ENCODE results near the gene CEACAM16.
A peak's percentile ranks its signal among the peaks of the same experiment; 100 is the strongest.
"Not testable (repeated sequence)": the region's sequence is repeated elsewhere in the genome, so short reads cannot be mapped to it uniquely, and the experiment has no call there.

CEACAM16 gene

DNA sequence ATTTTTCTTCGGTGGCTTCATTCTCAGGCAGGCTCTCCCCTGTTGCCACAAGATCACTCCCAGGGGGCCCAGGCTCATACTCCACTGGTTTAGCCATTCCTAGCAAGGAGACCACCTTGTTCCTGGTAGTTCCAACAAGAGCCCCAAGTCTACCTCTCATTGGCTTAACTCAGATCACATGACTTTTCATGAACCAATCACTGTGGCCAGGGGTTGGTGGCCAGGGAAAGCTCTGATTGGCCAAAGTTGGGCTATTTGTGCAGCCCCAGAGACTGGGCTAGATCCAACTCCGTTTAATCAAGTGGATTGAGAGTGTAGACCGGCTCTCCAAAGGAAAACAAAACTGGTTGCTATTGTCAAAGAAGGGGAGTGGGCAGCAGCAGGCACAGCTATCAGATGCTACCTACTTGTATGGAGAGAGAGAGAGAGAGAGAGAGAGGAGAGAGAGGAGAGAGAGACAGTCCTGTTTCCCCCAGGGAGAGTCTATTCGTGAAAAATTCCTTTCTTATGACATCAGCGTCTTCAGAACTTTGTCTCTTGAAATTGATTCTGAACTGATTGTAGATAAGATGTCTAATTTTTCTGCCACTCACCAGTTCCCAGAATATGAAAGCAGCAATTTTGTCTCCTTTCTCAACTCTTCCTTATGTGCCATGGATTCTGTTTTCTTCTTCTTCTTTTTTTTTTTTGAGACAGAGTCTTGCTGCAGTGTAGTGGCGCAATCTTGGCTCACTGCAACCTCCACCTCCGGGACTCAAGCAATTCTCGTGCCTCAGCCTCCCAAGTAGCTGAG is 21.7 kb upstream of the CEACAM16 start:
- no peak for DNase-seq (ENCODE audit: low spot score)

DNA sequence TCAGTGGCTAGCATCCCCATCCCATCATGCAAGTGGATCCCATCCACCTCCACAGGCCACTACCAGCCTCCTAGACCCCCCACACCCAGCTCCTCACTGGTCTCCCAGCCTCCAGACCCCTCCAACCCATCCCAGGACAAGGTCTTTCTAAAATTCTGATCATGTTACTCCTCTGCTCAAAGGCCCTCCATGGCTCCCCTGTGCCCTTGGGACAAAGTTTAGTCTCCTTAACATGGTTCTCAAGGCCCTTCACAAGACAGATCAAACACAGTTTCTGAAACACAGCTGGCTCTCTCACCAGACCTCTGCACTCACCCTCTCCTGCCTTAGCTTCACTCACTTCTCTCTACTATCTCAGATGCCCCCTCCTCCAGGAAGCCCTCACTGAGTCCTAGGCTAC is 18.4 kb upstream of the CEACAM16 start:
- DNase-seq (ENCODE audit: low spot score): no peak

DNA sequence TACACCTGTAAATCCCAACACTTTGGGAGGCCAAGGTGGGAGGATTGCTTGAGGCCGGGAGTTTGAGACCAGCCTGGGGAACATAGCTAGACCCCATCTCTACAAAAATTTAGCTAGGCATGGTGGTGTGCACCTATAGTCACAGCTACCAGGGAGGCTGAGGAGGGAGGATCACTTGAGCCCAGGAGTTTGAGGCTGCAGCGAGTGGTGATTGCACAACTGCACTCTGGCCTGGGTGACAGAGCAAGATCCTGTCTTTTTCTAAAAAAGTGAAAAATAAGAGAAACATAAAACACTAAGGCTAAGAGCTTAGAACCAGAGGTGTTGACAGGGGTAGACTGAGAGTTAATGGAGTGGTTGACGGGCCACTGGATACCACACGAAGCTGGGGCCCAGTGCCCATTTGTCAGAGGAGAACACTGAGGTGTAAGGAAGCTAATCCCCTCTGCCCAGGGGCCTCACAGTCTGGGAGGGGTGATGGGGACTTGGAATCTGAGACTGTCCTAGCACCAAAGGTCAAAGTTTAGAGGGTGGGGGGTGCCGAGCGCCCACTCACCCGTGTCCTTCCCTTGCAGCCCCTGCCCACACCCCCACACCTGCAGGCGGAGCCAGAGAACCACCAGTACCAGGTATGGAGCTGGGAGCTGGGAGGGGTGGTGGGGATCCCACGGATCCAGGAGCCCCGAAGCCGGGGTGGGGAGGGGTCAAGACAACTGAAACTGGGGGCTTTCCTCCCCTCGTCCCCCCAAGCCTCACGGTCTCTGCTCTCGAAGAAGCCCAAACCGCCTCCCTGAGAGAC is 16.8 kb upstream of the CEACAM16 start:
- no peak for DNase-seq (ENCODE audit: low spot score)

DNA sequence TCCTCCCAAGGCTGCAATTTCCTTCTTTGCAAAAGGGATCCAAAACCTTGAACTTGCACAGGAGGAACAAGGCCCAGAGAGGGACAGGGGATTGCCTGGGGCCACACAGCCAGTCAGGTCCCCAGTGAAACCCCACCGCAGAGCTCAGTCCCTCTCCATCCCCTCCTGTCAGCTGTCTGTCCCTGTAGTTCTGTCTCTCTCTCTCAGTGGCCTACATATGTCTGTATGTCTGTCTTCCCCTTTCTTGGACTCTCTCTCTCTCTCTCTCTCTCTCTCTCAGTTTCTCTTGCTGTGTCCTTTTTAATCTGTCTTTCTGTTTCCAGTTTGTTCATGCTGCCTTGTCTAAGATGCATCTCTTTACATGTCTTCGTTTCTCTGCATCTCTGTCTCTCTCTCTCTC is 16.1 kb upstream of the CEACAM16 start:
- DNase-seq (ENCODE audit: low spot score): no peak

DNA sequence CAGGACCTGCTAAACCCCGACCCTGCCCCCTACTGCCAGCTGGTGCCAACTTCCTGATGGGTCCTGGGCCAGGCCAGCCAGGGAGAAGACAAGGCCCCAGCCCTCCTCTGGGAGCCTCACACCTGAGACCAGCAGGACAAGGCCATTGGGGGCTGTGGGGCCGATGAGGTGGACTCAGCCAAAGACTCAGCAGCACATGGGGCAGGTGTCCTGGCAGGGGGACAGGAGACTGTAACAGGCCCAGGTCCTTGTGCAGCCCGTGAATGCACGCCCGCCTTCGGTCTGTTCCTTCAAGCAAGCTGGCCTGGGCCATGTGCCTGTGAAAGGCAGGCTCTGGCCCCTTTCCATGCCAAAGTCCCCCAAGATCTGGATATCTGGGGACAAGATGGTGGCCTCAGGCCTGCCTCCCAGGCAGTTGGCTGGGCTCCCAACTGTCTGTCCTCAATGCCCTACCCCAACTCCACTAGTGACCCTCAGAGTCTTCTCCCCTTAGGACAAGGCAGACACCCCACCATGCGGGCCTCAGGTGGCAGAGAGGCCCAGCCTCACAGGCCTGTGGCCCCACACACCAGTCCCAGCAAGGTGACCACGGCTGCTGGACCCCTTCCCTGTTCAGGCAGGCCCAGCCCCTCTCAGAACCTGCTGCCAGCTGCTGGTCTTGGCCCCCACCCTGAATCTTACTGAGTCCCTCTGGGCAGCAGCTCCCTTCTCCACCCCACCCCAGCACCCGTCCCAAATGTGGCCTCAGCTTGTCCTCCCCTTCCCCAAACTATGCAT is 15.3 kb upstream of the CEACAM16 start:
- no peak for DNase-seq (ENCODE audit: low spot score)

DNA sequence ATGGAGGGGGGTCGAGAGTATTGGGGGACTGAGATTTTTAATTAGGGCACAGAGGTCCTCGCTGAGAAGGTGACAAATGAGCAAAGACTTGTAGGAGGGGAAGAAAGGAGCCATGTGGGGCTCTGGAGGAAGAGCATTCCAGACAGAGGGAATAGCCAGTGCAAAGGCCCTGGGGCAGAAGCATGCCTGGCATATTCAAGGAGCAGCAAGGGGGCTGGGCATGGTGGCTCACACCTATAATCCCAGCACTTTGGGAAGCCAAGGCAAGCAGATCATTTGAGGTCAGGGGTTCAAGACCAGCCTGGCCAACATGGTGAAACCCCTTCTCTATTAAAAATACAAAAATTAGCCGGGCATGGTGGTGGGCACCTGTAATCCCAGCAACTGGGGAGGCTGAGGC is 14.6 kb upstream of the CEACAM16 start:
- DNase-seq (ENCODE audit: low spot score): not testable (repeated sequence)

DNA sequence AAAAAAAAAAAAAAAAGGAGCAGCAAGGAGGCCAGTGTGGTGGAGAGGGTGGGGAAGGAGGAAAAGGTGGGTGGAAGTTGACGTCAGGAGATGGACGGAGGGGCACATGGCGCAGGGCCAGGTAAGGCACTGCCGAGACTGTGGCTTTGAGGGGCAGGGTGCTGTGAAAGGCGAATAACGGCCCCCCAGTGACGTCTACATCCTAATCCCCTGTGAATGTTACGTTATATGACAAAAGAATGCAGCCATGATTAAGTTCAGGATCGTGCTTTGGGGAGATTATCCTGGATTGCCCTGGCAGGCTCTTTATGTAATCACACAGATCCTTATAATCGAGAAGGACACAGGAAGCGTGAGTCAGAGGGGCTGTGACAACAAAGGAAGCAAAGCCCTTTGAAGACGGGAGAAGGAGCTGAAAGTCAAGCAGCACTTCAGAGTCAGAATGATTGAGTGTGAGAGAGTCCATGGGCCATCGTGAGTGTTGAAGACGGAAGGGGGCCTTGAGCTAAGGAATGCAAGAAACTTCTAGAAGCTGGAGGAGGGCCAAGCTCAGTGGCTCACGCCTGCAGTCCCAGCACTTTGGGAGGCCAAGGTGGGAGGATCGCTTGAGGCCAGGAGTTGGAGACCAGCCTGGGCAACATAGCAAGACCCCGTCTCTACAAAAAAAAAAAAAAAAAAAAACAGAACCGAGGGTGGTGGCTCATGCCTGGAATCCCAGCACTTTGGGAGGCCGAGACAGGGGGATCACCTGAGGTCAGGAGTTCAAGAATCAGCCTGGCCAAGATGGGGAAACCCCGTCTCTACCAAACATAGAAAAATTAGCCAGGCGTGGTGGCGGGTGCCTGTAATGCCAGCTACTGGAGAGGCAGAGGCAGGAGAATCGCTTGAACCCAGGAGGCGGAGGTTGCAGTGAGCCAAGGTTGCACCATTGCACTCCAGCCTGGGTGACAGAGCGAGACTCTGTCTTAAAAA is 13.8 kb upstream of the CEACAM16 start:
- DNase-seq (ENCODE audit: low spot score): no peak

DNA sequence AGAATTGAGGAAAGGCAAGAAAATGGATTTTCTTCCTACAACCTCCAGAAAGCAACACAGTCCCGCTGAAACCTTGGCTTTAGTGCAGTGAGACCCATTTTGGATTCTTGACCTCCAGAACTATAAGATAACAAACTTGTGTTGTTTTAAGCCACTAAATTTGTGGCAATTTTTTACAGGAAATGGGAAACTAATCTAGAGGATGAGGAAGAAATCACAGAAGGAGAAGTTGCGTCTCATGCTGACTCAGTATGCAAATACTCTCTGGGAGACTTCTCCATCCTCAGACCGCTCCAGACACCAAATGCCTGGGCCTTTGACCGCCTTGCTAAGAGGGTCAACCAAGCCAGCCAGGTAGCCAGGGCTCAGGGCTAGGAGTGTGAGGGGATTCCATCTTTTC is 13.1 kb upstream of the CEACAM16 start:
- no peak for DNase-seq (ENCODE audit: low spot score)

DNA sequence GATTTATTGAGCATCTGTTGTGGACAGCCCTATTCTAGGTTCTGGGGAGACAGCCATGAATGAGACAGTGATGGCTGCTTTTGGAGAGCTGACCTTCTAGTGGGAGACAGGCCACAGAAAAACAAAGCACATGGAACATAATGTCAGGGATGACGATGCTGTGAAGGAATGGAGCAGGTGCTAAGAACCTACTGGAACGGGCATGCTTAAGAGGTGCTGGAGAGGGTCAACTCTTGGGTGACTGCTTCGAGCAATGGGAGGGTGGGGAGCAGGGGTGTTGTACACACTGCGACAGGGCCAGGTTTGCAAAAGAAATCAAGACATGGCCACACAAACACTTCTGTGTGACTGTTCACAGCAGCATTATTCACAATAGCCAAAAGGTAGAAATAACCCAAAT is 12.1 kb upstream of the CEACAM16 start:
- no peak for DNase-seq (ENCODE audit: low spot score)

DNA sequence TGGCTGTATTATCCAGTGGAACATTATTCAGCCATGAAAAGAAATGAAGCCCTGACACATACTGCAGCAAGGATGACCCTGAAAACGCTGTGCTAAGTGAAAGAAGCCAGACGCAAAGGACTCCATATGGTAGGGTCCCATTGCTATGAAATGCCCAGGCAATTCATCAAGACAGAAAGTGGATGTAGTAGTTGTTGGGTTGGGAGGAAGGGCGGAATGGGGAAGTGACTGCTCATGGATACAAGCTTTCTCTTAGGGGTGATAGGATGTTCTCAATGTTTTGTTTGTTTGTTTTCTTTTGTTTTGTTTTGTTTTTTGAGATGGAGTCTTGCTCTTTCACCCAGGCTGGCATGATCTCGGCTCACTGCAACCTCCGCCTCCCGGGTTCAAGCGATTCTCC is 11.1 kb upstream of the CEACAM16 start:
- DNase-seq (ENCODE audit: low spot score): no peak

DNA sequence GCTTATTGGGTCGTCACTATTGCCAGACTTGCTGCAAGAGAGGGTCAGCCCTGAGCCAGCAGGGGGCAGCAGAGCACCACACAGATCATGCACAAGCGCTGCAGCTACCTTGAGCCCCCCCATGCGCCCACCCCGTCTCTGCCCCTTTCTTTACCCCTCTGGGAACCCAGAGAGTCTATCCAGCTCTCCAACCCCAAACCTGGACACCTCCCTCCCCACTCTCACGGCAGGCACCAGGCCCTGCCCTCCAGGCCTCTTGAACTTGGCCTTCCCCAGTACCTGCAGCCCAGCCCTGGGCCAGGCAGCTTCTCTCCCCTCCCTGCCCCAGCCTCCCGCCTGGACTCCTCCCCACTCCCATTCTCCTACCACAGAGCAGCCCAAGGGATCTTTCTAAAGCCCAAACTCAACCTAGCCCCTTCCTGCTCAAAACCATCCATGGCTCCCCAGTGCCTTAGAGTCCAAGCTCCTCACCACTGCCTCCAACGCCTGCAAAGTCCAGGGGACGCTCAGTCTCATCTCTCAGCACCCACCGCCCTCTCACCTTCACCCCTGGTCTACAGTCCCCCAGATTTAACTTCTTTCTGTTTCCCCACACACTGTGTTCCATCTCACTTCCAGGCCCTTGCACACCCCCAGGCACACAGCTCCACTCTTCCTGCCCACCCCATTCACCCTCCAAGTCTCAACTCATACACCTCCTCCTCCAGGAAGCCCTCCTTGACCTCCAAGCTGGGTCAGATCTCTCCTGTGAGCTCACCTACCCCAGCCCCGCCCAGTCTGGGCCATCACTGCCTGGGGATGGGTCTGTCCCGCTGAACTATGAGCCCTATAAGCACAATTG is 9.4 kb upstream of the CEACAM16 start:
- peak; percentile 75 for DNase-seq (ENCODE audit: low spot score)

DNA sequence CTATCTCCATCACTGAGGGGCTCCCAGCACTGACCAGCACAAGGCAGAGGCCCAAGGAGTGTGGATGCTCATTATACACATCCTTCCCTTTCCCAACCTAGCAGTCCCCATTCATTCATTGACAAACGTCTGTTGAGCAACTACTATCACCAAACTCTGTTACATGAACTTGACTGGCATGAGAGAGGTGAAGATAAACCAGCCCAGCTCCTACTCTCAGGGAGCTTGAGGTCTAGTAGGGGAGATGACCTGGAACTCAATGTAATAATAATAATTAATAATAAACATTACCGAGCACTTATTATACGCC is 8.9 kb upstream of the CEACAM16 start:
- DNase-seq (ENCODE audit: low spot score): no peak

DNA sequence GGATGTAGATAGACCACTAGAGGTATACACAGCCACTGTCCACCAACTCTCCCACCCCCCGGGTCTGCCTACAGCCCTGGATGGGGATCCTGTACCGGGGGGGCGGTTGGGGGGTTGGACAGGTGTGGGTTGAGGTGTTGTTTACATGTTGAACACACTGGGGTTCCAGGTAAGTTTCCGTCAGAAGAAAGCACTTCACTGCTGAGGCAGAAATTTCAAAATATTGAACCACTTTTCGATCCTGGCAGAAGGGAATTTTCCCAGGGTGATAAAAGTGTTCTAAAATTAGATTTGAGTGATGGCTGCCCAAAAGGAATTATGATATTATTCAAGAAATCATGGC is 6.6 kb upstream of the CEACAM16 start:
- DNase-seq (ENCODE audit: low spot score): no peak

DNA sequence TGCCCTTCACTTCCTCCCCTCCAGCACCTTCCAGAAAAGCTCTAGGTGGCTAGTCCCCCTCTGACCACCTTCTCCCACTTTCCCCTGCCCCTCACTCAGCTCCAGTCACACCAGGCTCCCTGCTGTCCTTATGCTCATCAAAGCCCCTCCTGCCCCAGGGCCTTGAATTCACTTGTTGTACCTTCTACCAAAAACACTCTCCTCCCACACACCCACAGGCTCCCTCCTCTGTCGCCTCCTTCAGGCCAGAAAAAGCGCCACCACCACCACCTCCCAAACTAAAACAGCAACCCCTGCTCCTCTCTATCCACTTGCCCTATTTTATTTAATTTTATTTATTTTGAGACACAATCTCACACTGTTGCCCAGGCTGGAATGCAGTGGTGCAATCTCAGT is 4.8 kb upstream of the CEACAM16 start:
- peak; percentile 32 for DNase-seq (ENCODE audit: low spot score)

DNA sequence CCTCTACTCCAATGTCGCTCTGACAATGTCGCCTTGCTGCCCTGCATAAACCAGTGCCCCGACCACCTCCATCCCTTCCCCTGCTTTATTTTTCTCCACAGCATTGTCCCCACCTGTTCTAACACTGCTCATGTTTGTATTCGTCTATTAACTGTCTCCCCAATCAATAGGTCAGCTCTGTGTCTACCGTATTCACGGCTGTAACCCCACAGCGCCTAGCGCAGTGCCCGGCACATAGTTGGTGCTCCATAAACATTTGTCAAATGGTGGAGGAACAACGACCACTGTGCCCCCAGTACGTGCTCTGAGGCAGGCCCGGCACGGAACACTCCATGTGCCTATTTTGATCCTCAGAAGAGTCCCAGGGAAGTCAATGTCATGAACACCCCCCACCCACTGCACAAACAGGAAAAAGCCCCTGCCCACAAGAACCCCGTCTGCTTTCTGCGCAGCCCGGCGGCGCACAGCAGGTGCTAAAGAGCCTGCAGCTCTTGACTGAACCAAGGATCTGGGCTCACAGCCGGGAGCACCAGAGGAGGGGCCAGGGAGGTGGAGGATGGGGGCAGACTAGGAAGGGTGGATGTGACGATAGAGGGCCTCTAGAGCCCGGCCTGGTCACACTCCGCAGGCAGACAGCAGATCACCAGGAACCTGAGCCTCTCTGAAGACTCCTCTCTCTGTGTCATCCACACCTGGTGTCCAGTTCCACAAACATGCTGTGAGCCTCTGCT is 1.8 kb upstream of the CEACAM16 start:
- DNase-seq (ENCODE audit: low spot score): no peak

DNA sequence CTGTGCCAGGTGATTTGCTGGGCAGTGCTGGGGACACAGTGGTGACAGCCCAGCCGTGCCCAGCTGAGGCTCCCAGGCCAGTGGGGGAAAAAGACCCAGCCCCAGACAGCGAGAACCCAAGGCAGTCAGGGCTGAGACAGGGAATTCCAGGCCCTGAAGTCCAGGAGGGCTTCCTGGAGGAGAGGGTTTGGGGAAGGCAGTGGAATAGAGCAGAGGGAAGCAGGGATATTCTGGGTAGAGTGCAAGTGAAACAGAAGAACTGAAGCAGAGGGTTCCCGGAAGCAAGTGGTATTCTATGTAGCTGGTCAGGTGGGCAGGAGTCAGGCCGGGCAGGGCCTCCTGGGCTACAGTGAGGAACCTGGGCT is 1.3 kb upstream of the CEACAM16 start:
- DNase-seq (ENCODE audit: low spot score): no peak

DNA sequence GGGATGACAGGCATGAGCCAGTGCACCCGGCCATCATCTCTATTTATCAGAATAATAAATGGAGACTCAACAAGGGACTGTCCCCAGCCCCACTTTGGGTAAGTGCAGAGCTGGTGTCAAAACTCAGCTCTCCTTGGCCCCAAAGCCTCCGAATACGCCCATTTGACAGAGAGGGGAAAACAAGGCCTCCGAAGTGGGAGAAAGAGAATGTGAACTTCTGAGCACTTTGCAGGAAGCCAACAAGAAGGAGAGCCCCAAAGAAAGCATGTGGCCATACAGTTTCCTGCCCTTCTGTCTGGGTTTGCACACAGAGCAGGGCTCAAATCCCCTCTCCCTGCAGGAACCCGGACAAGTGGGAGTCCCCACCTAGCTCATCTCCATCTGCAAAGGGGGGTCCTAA is 1.6 kb downstream of the CEACAM16 start:
- no peak for DNase-seq (ENCODE audit: low spot score)

DNA sequence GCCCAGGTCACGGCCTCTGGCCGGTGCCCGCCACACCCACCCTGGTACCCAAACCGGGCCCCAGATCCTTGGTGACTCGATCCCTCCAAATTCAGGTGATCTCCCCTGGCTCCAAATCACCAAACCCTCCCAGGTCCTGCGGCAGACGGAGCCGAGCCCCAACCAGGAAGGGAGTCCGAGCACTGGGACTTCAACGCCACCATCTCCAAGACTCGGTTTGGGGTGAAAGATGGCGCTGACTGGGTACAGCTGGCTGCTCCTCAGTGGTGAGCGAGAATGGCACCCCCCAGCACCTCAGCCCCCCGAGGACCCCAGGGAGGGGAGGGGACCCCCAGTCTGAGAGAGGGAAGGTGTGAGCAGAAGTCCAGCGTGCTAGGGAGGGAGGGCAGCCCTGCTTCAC is 2.3 kb downstream of the CEACAM16 start:
- no peak for DNase-seq (ENCODE audit: low spot score)

DNA sequence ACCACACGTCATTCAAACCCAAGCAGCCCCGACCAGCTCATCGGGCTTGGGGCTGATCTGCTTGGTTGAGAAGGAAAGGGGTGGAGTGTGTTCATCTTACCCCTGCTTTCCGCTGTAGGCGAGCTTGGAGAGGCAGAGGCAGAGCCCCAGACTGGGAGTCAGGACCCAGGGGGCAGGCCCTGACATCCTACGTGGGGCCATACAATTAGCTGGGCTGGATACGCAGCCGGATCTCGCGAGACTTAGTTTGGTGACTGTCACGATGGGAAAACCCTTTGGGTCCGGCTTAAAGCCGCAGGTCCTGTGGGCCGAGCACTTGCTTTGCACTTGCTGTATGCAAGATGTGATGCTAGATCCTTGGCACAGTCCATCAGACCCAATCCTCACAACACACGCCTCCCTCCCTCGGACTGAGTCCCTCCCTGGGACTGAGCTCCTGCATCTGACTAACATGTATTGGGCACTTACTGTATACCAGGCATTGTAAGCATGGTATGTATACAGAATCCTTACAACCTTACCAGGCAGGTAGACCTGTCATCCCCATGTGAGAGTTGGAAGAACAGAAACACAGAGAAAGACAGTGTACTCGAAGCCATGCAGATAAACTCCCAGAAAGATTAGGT is 3.7 kb downstream of the CEACAM16 start:
- no peak for DNase-seq (ENCODE audit: low spot score)

Data from CD4-positive, alpha-beta T cell treated with Interleukin-15 for 4 hours (primary cell).